Adrenal gland (tissue), 5 donors: ENCODE data around the gene IL1RL2.

ENCODE experiments used
- POLR2A ChIP-seq, 2 donors: fragments of 450-650 bp; IDR thresholded peaks; one replicate each; pipeline ENCODE4 v1.6.1; 2017; ENCODE audit warnings: antibody characterized with exemption in 2 of 2, mild to moderate bottlenecking in 2 of 2, moderate library complexity in 1 of 2
- TF ChIP-seq, protein P1 (sequence below), 6 experiments: fragments of 450-650 bp in 4 of 6; fragments of 200-600 bp in 2 of 6; sonication (generic) in 1 of 6; IDR thresholded peaks; 1 replicate in 5 of 6; 2 replicates in 1 of 6; pipeline versions ENCODE4 v1.5.1 to v1.8.0; 2016 to 2021; ENCODE audit warnings: antibody characterized with exemption in 6 of 6, mild to moderate bottlenecking in 2 of 6, moderate library complexity in 1 of 6
- donor health status: DM: no; HTN: no; CAD: no.

DNA sequence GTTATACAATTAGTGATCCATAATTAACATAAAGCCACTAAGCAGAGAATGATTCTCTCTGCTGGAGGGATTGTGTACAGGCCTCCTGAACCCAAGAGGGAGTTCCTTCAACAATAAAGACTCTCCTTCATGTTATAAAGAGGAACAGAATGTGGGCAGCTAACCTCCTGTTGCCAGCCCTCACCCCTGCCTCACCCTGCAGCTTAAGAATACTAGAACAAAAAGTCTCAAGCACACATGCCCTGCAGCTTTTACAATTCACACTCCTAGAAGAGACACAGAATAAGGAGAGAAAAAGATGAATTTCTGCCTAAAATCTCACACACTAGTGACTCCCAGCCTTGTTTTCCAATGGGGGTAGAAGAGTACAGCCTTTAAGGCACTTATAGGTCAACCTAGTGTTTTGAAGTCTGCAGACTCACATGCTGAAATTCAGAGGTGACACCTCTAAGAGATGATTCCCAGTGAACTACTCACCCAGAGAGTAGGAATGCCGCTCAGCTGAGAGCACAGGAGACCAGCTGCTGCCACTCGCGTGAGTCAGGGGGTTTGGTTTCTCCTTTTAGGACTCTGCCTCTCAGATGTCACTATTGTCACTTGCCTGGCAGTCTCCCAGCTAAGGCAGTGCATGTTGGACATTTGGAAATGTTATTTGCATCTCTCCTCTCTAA, 92.0 kb downstream of the IL1RL2 start:
- TF ChIP-seq POLR2A (IDR thresholded peaks at IDR 0.05): no peak
- TF ChIP-seq, protein P1, sequence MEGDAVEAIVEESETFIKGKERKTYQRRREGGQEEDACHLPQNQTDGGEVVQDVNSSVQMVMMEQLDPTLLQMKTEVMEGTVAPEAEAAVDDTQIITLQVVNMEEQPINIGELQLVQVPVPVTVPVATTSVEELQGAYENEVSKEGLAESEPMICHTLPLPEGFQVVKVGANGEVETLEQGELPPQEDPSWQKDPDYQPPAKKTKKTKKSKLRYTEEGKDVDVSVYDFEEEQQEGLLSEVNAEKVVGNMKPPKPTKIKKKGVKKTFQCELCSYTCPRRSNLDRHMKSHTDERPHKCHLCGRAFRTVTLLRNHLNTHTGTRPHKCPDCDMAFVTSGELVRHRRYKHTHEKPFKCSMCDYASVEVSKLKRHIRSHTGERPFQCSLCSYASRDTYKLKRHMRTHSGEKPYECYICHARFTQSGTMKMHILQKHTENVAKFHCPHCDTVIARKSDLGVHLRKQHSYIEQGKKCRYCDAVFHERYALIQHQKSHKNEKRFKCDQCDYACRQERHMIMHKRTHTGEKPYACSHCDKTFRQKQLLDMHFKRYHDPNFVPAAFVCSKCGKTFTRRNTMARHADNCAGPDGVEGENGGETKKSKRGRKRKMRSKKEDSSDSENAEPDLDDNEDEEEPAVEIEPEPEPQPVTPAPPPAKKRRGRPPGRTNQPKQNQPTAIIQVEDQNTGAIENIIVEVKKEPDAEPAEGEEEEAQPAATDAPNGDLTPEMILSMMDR (IDR thresholded peaks at IDR 0.05): no peak
